Activated CD4-positive, alpha-beta memory T cell treated with anti-CD3 and anti-CD28 coated beads for 36 hours (primary cell): ENCODE results near the gene VAV2. TPM values are rescaled to one million over a fixed set of nuclear protein-coding genes. Genes with fewer than 3 reads are reported as not detected.

Experiments
- CTCF ChIA-PET: fragments of 350-600 bp; sonication (Branson Sonifier 250); formaldehyde crosslinking; loops from one replicate; lab custom pipeline; 2021; ENCODE audit warnings: antibody characterized with exemption, inconsistent platforms; lab: Charles Lee
- POLR2A ChIA-PET: fragments of 350-600 bp; sonication (Branson Sonifier 250); formaldehyde crosslinking; loops from one replicate; lab custom pipeline; 2021; ENCODE audit warnings: antibody characterized with exemption; lab: Charles Lee
- DNase-seq: peaks from one replicate; pipeline ENCODE4 v3.0.0-alpha.2; 2020
- H3K27ac Mint-ChIP-seq: one replicate; pipeline ENCODE4 v1.8.0; 2021; ENCODE audit warnings: mixed read lengths
- H3K27me3 Mint-ChIP-seq: one replicate; pipeline ENCODE4 v1.8.0; 2021; ENCODE audit warnings: mixed read lengths
- H3K36me3 Mint-ChIP-seq: one replicate; pipeline ENCODE4 v1.8.0; 2021; ENCODE audit warnings: mixed read lengths
- H3K4me1 Mint-ChIP-seq: one replicate; pipeline ENCODE4 v1.8.0; 2021; ENCODE audit warnings: low read depth, mixed read lengths
- H3K4me3 Mint-ChIP-seq: one replicate; pipeline ENCODE4 v1.8.0; 2021; ENCODE audit warnings: mild to moderate bottlenecking, mixed read lengths
- H3K9me3 Mint-ChIP-seq: one replicate; pipeline ENCODE4 v1.8.0; 2021; ENCODE audit warnings: mixed read lengths
- intact Hi-C: fragments of 100-400 bp; cut with micrococcal nuclease; formaldehyde crosslinking; loops from one replicate; pipeline ENCODE4 v1.15.1; 2023
- total RNA-seq, 2 experiments: library from RNA; stranded (reverse); gene quantifications; one replicate each; pipeline ENCODE4 v1.2.3, GENCODE V29; 2021

The VAV2 gene
- total RNA-seq, 2 experiments from 2014 or later: 4.5 to 5.3 TPM

GRCh38 chr9:133832877-133833276 is 159.2 kb downstream of the VAV2 start:
- no peak for DNase-seq
- Mint-ChIP-seq H3K36me3 (no peaks in the 10 kb centered on the region), H3K4me1 (no peaks in the 10 kb centered on the region), H3K4me3 (no peak overlapping the region), H3K27me3 (no peaks in the 10 kb centered on the region), H3K9me3 (no peaks in the 10 kb centered on the region), H3K27ac (no peak overlapping the region)
- ChIA-PET POLR2A (no interaction called here), CTCF (no interaction called here)
- intact Hi-C loops: no loop called here

- ChIA-PET CTCF (no interaction called here), POLR2A (no interaction called here)
- Mint-ChIP-seq H3K27ac (no peak overlapping the region), H3K4me3 (no peak overlapping the region), H3K4me1 (no peaks in the 10 kb centered on the region), H3K27me3 (no peaks in the 10 kb centered on the region), H3K36me3 (no peaks in the 10 kb centered on the region), H3K9me3 (no peaks in the 10 kb centered on the region)
- intact Hi-C loops: no loop called here
- no peak for DNase-seq
These were observed 161.4 kb downstream of the VAV2 start for GRCh38 chr9:133830711-133831110.

- H3K27ac Mint-ChIP-seq: no peak overlapping the region
- no peaks in the 10 kb centered on the region for H3K27me3 Mint-ChIP-seq
- ChIA-PET POLR2A (no interaction called here), CTCF (no interaction called here)
- no peak for DNase-seq
- no peaks in the 10 kb centered on the region for H3K9me3 Mint-ChIP-seq
- H3K4me3 Mint-ChIP-seq: no peak overlapping the region
- H3K36me3 Mint-ChIP-seq: no peaks in the 10 kb centered on the region
- intact Hi-C loops: no loop called here
- no peaks in the 10 kb centered on the region for H3K4me1 Mint-ChIP-seq
These were observed 161.8 kb downstream of the VAV2 start for GRCh38 chr9:133830310-133830709.

DNA sequence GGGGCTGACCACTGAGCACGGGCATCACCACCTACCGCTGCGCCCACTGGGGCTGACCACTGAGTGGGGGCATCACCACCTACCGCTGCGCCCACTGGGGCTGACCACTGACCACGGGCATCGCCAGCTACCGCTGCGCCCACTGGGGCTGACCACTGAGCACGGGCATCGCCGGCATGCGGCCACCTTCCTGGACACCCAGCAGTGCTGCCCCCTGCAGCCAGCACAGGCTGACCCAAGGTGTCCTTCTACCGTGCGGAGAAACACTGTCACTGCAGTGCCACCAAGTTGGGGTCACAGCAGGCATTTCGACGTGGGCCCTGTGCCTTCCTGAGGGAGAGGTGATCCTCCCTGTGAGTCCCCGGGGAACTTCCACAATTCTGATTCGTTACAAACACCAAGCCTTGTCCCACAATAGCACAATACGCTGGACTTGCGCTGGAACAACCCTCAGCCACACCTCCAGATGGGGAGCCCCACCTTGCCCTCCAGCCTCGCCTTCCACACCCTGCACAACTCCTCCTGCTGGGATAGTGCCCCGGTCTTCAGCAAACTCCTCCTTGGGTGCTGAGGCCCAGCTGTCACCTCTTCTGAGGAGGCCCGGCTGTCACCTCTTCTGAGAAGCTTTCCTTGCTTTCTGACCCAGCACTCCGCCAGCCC is 163.7 kb downstream of the VAV2 start:
- H3K27ac Mint-ChIP-seq: no peak overlapping the region
- ChIA-PET POLR2A (no interaction called here), CTCF (no interaction called here)
- no peak overlapping the region for H3K4me3 Mint-ChIP-seq
- no peaks in the 10 kb centered on the region for H3K27me3 Mint-ChIP-seq
- intact Hi-C loops: no loop called here
- H3K36me3 Mint-ChIP-seq: no peaks in the 10 kb centered on the region
- no peak for DNase-seq
- no peaks in the 10 kb centered on the region for H3K4me1 Mint-ChIP-seq
- no peaks in the 10 kb centered on the region for H3K9me3 Mint-ChIP-seq

- Mint-ChIP-seq H3K27me3 (no peaks in the 10 kb centered on the region), H3K27ac (no peak overlapping the region), H3K4me1 (no peaks in the 10 kb centered on the region), H3K4me3 (no peak overlapping the region), H3K9me3 (no peaks in the 10 kb centered on the region), H3K36me3 (no peaks in the 10 kb centered on the region)
- intact Hi-C loops: no loop called here
- no peak for DNase-seq
- ChIA-PET CTCF (no interaction called here), POLR2A (no interaction called here)
These were observed 165.6 kb downstream of the VAV2 start for GRCh38 chr9:133826289-133827085.

DNA sequence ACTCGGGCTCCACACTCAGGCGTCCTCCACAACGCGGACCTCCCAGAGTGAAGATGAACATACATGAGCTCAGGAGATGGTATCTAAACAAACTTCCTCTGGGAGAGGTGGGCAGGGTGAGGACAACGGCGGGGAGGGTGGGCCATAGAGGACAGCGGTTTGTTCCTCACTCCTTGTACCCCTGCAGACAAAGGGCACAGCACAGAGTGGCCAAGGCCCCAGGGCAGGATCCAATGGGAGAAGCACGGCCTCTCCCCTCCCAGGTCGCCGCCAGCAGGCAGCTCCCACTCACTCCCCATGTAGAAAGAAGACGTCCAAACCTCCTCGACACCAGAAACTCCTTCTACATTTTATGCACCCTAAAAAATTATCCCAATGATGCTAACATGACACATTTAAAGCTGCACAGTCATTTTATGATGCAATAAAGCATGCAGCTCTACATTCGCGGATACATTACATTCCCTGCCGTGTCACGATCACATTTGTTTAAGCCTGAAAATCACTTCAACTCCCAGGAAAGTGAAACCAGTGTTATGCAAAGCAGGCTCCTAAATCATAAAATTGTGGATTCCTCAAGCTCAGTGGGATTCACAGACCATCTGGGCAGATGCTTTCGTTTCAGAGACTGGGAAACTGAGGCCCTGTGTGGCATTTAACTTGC is 166.4 kb downstream of the VAV2 start:
- no peak overlapping the region for H3K4me3 Mint-ChIP-seq
- H3K4me1 Mint-ChIP-seq: no peaks in the 10 kb centered on the region
- H3K27me3 Mint-ChIP-seq: no peaks in the 10 kb centered on the region
- intact Hi-C loops: no loop called here
- no peaks in the 10 kb centered on the region for H3K9me3 Mint-ChIP-seq
- ChIA-PET CTCF (no interaction called here), POLR2A (no interaction called here)
- no peak for DNase-seq
- H3K27ac Mint-ChIP-seq: no peak overlapping the region
- no peaks in the 10 kb centered on the region for H3K36me3 Mint-ChIP-seq

DNA sequence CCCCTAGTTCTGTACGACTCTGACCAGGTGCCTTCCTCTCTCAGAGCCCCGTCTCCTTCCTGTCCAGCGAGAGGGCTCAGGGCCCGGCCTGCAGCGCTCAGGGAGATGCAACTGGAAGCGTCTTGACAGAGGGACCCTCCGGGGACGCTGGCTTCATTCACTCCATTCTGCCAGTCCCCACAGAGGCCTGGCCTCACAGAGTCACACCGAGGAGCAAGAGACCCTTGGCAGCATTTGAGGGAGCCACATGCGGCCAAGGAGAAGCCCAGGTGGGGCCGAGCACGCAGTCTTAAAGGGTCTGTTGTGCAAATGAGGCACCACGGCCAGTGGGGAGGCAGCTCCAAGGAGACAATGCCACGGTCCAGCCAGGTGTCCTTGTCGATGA is 167.3 kb downstream of the VAV2 start:
- no peak overlapping the region for H3K27ac Mint-ChIP-seq
- no peaks in the 10 kb centered on the region for H3K9me3 Mint-ChIP-seq
- no peak overlapping the region for H3K4me3 Mint-ChIP-seq
- intact Hi-C loops: no loop called here
- no peaks in the 10 kb centered on the region for H3K27me3 Mint-ChIP-seq
- no peak for DNase-seq
- ChIA-PET CTCF (no interaction called here), POLR2A (no interaction called here)
- H3K36me3 Mint-ChIP-seq: no peaks in the 10 kb centered on the region
- no peaks in the 10 kb centered on the region for H3K4me1 Mint-ChIP-seq

GRCh38 chr9:133824106-133824801 is 167.9 kb downstream of the VAV2 start:
- DNase-seq: no peak
- Mint-ChIP-seq H3K4me1 (no peaks in the 10 kb centered on the region), H3K27ac (no peak overlapping the region), H3K36me3 (no peaks in the 10 kb centered on the region), H3K9me3 (no peaks in the 10 kb centered on the region), H3K27me3 (no peaks in the 10 kb centered on the region), H3K4me3 (no peak overlapping the region)
- intact Hi-C loops: no loop called here
- ChIA-PET POLR2A (no interaction called here), CTCF (no interaction called here)

GRCh38 chr9:133823189-133824105 is 168.7 kb downstream of the VAV2 start:
- CTCF ChIA-PET: no interaction called here

DNA sequence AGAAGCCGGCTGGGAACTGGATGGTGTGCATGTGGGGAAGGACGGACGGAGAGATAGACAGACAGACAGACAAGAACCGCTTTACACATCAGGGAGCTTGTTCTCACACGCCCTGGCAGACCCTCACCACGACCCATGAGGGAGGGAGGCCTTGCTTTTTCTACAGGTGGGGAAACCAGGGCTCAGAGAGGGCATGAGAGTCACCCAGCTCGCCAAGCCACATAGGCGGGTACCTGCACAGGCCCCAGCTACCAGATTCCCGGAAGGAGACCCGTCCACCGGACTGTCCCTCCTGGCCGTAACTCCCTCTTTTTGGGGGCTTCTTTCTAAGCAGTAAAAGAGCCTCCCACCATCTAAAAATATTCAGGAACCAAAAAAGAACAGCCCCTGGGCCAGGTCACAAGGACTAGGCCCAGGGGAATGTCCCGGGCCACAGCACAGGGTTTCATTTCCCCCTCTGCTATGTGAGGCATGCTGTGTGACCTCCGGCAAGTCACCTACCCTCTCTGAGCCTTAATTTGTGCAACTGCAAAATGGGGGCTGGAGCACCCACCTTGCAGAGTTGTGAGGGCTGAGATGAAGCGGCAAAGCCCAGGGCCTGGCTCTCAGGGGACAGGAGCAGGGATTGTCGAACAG is 169.6 kb downstream of the VAV2 start:
- intact Hi-C loops: no loop called here
- no peaks in the 10 kb centered on the region for H3K27me3 Mint-ChIP-seq
- no peaks in the 10 kb centered on the region for H3K36me3 Mint-ChIP-seq
- ChIA-PET POLR2A (no interaction called here), CTCF (interaction anchor here (1.3 kb wide), 1 partner anchor 80 kb away, joined by 3 read pairs; no protein-coding TSS in a partner anchor)
- no peak for DNase-seq
- no peak overlapping the region for H3K4me3 Mint-ChIP-seq
- no peak overlapping the region for H3K27ac Mint-ChIP-seq
- H3K9me3 Mint-ChIP-seq: no peaks in the 10 kb centered on the region
- H3K4me1 Mint-ChIP-seq: no peaks in the 10 kb centered on the region

More at GRCh38 chr9:133823189-133824105, 168.7 kb downstream of the VAV2 start:
- intact Hi-C loops: no loop called here
- no peaks in the 10 kb centered on the region for H3K4me1 Mint-ChIP-seq
- no peaks in the 10 kb centered on the region for H3K27me3 Mint-ChIP-seq
- H3K9me3 Mint-ChIP-seq: no peaks in the 10 kb centered on the region
- no peaks in the 10 kb centered on the region for H3K36me3 Mint-ChIP-seq
- DNase-seq: no peak
- no peak overlapping the region for H3K4me3 Mint-ChIP-seq
- POLR2A ChIA-PET: no interaction called here
- H3K27ac Mint-ChIP-seq: no peak overlapping the region
